Measurements from ENCODE around the gene PRTN3.
A peak's percentile ranks its signal among the peaks of the same experiment; 100 is the strongest.
"Not testable (repeated sequence)": the region's sequence is repeated elsewhere in the genome, so short reads cannot be mapped to it uniquely, and the experiment has no call there.

PRTN3 gene

DNA sequence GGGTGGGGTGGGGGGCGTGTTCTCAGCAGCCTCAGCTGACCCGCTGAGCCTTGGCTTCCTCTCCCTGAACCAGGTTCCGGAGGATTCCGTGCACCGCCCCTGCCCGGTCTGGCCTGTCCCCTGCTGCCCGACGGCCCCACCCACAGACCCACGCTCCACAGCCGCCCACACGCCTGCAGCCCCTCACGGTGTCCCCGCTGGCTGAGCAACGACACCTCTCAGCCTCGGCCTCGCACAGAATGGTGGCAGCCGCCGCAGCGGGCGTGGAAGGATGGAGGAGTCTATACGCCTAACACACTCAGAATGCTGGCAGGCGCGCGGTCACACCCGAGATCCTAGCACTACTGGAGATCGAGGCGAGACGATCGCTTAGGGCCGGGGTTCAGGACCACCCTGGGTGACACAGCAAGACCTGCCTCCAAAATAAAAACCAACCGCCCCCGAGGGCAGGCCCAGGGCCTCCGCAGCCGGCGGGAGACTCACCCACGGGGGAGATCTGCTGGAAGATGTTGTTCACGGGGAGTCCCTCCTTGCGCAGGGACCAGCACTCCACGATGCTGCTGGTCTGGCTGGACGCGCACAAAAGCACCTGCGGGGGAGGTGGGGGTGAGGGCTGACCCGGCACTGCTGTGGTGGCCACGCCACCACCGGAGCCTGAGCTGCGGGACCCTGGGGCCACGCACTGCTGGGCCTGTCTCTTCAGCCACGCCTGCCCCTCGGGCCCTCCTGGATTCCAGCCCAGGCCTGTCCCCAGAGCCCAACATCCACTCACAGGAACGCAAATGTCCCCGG is 43.8 kb downstream of the PRTN3 start:
- DNase-seq, result no peak

DNA sequence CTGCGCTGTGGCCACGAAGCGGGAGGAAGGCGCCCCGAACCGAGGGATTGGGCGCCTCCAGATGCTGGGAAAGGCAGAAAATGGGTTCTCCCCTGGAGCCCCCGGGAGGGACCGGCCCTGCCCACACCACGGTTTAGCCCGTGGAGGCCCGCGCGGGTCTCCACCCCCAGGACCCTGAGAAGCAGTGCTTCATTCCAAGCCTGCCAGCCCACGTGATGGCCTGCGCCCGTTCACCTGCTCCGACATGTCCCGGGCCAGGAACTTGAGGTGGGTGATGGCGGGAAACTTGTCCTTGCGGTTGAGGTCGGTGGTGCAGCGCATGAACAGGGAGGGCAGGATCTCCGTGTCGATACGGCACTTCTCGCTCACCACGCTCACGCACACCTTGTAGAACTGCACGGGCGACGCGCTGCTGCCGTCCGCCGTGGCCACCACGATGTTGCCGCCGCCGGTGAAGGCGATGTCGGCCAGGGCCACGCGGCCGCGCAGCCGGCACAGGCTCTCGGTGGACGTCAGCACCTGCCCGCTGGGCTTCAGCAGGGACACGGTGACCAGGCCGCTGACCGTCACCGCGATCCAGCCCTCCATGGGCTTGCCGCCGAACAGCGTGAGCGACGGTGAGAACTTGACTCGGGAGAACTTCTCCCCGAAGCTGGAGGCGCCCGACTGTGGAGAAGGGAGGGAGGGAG is 44.9 kb downstream of the PRTN3 start:
- DNase-seq, result no peak

DNA sequence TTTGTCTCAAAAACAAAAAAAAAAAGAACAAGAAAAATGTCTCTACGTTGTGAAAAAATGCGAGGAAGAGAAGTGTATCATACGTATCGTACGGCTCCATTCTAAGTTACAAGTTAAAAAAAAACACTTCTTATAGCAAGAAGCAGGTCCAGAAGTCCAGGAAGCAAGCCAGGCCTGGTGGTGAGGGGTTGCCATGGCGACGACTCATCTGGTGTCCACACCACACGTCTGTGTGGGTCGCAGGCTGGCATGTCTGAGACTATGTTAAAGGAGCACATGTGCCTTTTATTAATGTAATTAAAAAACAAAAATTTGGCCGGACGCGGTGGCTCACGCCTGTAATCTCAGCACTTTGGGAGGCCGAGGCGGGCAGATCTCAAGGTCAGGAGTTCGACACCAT is 46.3 kb downstream of the PRTN3 start:
- no peak for DNase-seq

DNA sequence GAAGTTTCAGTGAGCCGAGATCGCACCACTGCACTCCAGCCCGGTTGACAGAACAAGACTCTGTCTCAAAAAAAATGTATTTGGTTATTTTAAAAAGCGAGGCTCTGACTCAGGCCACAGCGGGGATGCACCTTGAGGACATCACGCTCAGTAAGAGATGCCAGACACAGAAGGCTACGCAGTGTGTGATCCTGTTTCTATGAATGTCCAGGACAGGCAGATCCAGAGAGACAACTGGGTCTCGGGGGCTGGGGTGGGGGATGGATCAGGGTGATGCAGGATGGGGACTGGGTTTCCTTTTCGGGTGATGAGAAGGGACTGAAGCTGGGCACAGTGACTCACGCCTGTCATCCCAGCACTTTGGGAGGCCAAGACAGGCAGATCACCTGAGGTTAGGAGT is 46.8 kb downstream of the PRTN3 start:
- DNase-seq, result no peak

DNA sequence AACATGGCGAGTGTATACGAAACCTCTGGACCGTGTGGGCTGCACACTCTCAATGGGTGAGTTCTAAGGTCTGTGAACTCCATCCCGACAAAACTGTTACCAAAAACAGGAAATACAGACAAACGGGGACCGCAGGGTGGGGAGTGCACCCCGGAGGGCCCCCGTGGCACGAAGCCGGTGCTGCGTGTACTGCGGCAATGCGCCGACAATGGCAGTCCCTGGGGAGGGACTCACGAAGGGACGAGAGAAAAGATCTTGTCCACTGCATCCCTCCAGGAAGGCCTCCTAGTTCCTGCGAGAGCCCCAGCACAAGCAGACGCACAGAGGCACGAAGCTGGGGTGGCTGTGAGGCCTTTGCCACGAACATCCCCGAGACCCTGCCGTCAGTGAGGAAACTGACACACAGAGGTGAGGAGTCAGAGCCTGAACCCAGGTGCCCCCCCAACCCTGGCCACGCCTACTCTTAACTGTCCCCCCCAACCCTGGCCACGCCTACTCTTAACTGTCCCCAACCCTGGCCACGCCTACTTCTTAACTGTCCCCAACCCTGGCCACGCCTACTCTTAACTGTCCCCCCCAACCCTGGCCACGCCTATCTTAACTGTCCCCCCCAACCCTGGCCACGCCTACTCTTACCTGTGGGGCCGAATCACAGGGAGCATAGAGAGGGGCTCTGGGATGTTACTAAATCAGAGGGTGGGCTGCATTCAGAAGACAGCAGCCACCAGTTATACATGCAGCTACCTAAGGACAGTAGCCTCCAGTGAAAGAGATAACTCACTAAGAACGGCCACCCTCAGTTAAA is 48.0 kb downstream of the PRTN3 start:
- no peak for DNase-seq

DNA sequence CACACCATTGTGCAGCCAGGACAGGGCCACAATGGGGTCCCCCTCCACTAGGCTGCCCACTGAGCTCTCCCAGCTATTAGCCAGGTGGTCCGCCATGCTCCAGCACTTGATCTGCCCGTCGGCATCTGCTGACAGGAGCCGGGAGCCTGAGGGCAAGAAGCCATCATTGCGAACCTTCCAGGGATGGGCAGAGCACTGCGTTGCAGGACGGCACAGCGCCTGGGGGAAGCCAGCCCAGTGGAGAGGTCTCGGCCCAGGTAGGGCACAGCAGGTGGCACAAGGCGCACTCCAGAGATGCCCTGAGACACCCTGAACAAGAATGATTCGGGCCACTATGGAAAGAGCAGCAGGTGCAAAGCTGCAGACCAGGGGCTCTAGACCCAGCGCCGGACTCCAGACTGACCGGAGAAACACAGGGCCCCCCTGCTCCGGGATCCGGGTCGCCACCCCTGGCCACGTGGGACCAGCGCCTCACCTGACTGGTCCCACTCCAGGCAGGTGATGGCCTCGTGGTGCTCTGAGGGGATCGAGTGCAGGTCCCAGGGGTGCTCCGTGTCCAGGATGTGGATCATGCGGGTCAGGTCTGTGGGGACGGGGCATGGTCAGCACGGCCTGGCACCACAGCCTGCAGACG is 49.0 kb downstream of the PRTN3 start:
- no peak for DNase-seq

DNA sequence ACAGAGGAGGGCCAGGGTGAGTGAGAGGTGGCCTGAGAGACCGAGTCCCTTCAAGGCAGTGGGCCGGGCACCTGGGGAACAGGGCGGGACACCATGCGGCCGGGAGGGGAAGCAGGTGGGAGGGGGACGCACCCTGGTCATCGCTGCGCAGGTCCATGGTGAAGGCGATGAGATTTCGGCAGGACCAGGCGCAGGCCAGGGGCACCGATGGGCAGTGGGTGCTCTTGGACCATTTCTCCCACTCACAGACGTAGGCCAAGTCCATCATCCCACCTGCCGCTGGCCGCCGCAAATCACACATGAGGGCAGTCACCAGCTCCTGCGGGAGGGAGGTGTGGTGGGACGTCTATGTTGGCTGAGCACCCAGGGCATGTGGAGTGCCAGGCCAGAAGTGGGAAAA is 50.0 kb downstream of the PRTN3 start:
- DNase-seq, result no peak

DNA sequence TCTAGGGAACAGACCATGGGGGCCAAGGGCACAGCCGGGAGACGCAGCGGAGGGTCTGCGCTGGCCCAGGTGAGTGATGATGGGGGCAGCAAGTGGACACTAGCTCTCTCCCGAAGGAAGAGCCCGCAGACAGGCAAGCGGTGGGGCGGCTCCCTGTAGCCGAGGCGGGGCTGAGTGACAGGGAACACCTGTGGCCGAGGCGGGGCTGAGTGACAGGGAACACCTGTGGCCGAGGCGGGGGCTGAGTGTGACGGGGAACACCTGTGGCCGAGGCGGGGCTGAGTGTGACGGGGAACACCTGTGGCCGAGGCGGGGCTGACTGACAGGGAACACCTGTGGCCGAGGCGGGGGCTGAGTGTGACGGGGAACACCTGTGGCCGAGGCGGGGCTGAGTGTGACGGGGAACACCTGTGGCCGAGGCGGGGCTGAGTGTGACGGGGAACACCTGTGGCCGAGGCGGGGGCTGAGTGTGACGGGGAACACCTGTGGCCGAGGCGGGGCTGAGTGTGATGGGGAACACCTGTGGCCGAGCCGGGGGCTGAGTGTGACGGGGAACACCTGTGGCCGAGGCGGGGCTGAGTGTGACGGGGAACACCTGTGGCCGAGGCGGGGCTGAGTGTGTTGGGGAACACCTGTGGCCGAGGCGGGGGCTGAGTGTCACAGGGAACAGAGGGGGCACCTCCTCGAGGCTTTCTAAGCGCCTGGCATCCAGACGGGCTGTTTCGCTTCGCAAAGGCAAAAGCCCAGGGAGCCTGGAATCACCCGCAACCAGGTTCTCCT is 50.8 kb downstream of the PRTN3 start:
- DNase-seq, result not testable (repeated sequence)

DNA sequence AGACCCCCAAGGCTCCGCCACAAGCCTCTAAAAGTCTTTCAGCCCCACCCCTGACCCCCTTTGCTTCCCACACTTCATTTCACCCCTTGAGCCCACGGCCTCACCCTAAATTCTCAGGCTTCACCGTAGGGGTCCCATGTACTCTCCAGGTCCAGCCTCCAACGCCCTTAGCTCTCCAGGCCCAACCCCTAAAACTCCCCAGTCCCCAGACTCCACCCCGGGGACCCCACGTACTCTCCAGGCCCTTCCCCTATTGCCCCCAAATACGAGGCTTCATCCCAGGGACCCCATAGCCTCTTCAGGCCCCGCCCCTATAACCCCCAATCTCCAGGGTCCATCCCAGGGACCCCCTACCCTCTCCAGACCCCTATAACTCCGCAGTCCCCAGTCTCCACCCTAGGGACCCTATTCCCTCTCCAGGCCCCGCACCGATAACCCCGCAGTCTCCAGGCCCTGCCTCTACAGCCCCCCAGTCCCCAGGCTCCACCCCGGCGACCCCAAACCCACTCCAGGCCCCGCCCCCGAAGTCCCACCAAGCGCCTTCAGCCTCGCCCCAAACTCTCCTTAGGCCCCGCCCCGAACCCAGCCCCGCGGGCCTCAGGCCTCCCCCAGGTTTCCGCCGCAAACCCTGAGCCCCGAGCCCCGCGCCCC is 51.6 kb downstream of the PRTN3 start:
- DNase-seq, result no peak

DNA sequence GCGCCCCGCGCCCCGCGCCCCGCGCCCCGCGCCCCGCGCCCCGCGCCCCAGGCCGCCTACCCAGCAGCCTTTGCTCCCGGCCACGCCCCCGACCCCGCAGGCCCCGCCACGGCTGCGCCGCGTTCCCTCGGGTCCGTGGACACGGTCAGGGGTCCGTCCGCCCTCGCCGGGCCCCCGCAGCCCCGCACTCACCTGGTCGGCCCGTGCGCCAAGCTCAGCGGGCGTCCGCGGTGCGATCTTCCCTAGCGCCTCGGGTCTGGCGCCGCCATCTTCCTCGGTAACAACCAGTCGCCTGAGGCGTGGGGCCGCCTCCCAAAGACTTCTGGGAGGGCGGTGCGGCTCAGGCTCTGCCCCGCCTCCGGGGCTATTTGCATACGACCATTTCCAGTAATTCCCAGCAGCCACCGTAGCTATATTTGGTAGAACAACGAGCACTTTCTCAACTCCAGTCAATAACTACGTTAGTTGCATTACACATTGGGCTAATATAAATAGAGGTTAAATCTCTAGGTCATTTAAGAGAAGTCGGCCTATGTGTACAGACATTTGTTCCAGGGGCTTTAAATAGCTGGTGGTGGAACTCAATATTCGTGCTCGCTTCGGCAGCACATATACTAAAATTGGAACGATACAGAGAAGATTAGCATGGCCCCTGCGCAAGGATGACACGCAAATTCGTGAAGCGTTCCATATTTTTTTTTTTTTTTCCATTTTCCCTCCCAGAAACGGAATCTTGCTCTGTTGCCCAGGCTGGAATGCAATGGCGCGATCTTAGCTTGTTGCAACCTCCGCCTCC is 52.3 kb downstream of the PRTN3 start, which contains the start of the genes MED16 and RNU6-9:
MED16 (minus strand) TSS at position 294 of the 796 bp plus-strand sequence. CDS start 2,056 bp downstream, outside the sequence.
RNU6-9 (plus strand) TSS at position 591 of the 796 bp plus-strand sequence.
- DNase-seq, result peak; percentile 94

DNA sequence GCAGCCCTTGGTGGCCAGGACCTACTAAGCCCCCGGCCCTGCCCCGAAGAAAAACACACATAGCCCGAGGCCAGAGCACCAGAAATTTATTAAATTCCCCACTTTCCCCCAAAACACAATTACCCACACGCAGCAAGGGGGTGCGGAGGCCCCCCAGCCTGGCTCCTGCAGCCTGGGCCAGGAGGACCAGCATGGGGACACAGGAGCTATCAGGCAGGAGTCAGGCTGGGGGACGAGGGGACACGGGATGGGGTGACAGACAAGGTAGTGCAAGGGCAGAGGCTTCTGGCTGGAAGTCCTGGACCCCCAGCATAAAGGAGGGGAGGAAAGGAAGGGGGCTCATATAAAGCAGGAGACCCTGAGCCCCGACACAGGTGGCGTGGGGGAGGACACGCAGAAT is 55.6 kb downstream of the PRTN3 start:
- no peak for DNase-seq

DNA sequence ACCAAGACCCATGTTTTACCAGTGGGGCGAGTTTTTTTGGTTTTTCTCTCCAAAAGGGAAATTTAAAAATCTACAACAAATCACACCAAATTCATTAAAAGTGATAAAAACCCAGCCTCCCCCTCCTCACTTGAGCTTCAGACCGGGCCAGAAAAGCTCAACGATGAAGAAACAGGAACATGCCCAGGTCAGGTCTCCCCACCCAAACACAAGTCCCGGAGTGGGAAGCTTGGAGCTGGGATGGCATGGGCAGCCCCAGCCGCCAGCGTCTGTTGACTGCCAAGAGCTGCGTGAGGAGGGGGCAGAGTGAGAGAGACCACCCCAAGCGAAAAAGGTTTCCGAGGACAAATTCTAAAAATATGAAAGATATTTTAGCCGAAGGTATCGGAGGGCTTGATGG is 56.2 kb downstream of the PRTN3 start:
- DNase-seq, result no peak

DNA sequence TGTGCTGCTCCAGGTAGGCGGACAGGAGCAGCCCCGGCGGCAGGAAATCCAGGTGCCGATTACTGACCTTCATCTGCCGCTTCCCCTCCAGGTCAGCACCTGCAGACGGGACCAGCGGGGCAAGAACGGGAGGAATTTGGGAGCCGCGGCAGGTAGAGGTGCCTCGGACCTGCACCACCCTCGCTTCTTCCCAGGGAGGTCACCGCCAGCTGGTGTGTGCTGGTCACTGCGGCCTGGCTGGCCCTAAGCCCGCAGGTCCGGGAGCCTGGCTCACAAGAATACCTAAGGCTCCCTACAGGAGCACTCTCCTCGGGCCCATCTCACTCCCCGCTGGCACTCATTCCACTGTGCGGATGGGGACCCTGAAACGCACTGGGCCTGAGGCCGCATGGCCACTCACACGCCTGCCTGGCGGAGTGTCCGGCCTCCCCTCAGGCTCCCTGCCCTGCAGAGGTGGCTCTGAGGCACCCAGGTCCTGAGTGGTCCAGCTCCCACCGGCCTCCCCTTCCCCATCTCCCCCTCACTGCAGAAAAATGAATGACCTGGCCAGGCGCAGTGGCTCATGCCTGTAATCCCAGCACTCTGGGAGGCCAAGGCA is 56.7 kb downstream of the PRTN3 start:
- no peak for DNase-seq
